PFSK-1 (cell line): ENCODE results near the gene HAUS3.

Source experiments
- FOXP2 ChIP-seq: optimal IDR thresholded peaks from 2 replicates; pipeline ENCODE3; 2011; ENCODE audit warnings: borderline replicate concordance, control low read depth, inconsistent platforms; ENCODE audit not compliant: insufficient read depth; ENCODE audit errors: extremely low read length, extremely low read depth
- POLR2AphosphoS5 ChIP-seq: IDR thresholded peaks from 2 replicates; pipeline ENCODE4 v1.6.1; 2012; ENCODE audit warnings: low read depth, mild to moderate bottlenecking, control low read depth, low read length, moderate library complexity
- REST ChIP-seq, 2 experiments: IDR thresholded peaks; 2 replicates each; pipeline versions ENCODE4 v1.6.1 to v1.8.0; 2011 to 2012; ENCODE audit warnings: low read depth in 2 of 2, low read length in 2 of 2, control low read depth in 1 of 2, inconsistent platforms in 1 of 2, mild to moderate bottlenecking in 1 of 2, moderate library complexity in 1 of 2; ENCODE audit not compliant: insufficient read depth in 1 of 2
- SIN3A ChIP-seq: IDR thresholded peaks from 2 replicates; pipeline ENCODE4 v1.6.1; 2012; ENCODE audit warnings: mild to moderate bottlenecking, low read length, moderate library complexity, borderline replicate concordance; ENCODE audit not compliant: insufficient read depth
- TAF1 ChIP-seq: IDR thresholded peaks from 2 replicates; pipeline ENCODE4 v1.6.1; 2012; ENCODE audit warnings: low read length, control low read depth, borderline replicate concordance; ENCODE audit not compliant: insufficient read depth

GRCh38 chr4:2256781-2257191 lies 14.9 kb upstream of the HAUS3 start:
- TF ChIP-seq SIN3A: no peak
- TF ChIP-seq POLR2AphosphoS5: no peak
- no peak for TF ChIP-seq TAF1
- no peak for TF ChIP-seq FOXP2
- TF ChIP-seq REST (IDR thresholded peaks at IDR 0.05; ENCODE audit: insufficient read depth in 1 of 2, low read depth in 2 of 2, low read length in 2 of 2): no peak
